ENCODE data around the gene AGBL4. TPM values are rescaled to one million over a fixed set of nuclear protein-coding genes. Genes with fewer than 3 reads are reported as not detected.

The AGBL4 gene
- total and polyA plus RNA-seq, 10 donors, result 0.05 to 1.8 (median 0.32) TPM; not detected in 1

- no peaks in the 10 kb centered on the region for H3K9me3 ChIP-seq
- H3K4me3 ChIP-seq, result no peak overlapping the region
- no peak for DNase-seq
- H3K4me1 ChIP-seq, result no peaks in the 10 kb centered on the region
- H3K27me3 ChIP-seq (replicated peaks in 1 of 7), result no peaks in the 10 kb centered on the region
- no peaks in the 10 kb centered on the region for H3K36me3 ChIP-seq
- TF ChIP-seq POLR2AphosphoS5 (IDR thresholded peaks at IDR 0.05) (no peak), POLR2A (IDR thresholded peaks at IDR 0.05) (no peak), CTCF (IDR thresholded peaks at IDR 0.05 in 8 of 11, conservative IDR thresholded peaks at IDR 0.05 in 3 of 11) (no peak)
- intact Hi-C loops (cut with DNase I; ENCODE audit: low total_unique reads), result no loop called here
- no peak overlapping the region for H3K27ac ChIP-seq
These were observed 1305.6 kb downstream of the AGBL4 start for GRCh38 chr1:48718116-48718630.

- DNase-seq, result no peak
- Histone ChIP-seq H3K4me1 (no peaks in the 10 kb centered on the region), H3K9me3 (no peaks in the 10 kb centered on the region), H3K4me3 (no peak overlapping the region), H3K36me3 (no peaks in the 10 kb centered on the region), H3K27ac (no peak overlapping the region), H3K27me3 (replicated peaks in 1 of 7) (no peaks in the 10 kb centered on the region)
- TF ChIP-seq CTCF (IDR thresholded peaks at IDR 0.05 in 8 of 11, conservative IDR thresholded peaks at IDR 0.05 in 3 of 11), result no peak
- TF ChIP-seq POLR2AphosphoS5 (IDR thresholded peaks at IDR 0.05), result no peak
- TF ChIP-seq POLR2A (IDR thresholded peaks at IDR 0.05), result no peak
- intact Hi-C loops (cut with DNase I; ENCODE audit: low total_unique reads), result no loop called here
- 92 to 100% (median 97%) methylated on average over 1 of the region's 1 CpG for WGBS, 5 donors
These were observed 1306.7 kb downstream of the AGBL4 start for GRCh38 chr1:48717082-48717481.

- no peak for DNase-seq
- Histone ChIP-seq H3K36me3 (no peaks in the 10 kb centered on the region), H3K27me3 (replicated peaks in 1 of 7) (no peaks in the 10 kb centered on the region), H3K27ac (no peak overlapping the region), H3K4me3 (no peak overlapping the region), H3K9me3 (no peaks in the 10 kb centered on the region), H3K4me1 (no peaks in the 10 kb centered on the region)
- WGBS, 5 donors, result 86 to 96% (median 91%) methylated on average over 5 of the region's 5 CpGs
- TF ChIP-seq CTCF (IDR thresholded peaks at IDR 0.05 in 8 of 11, conservative IDR thresholded peaks at IDR 0.05 in 3 of 11), result no peak
- intact Hi-C loops (cut with DNase I; ENCODE audit: low total_unique reads), result no loop called here
These were observed 1307.8 kb downstream of the AGBL4 start for GRCh38 chr1:48715921-48716320.

- Histone ChIP-seq H3K9me3 (no peaks in the 10 kb centered on the region), H3K36me3 (no peaks in the 10 kb centered on the region), H3K4me1 (no peaks in the 10 kb centered on the region), H3K27me3 (replicated peaks in 1 of 7) (no peaks in the 10 kb centered on the region), H3K27ac (no peak overlapping the region), H3K4me3 (no peak overlapping the region)
- no peak for TF ChIP-seq POLR2AphosphoS5 (IDR thresholded peaks at IDR 0.05)
- TF ChIP-seq POLR2A (IDR thresholded peaks at IDR 0.05), result no peak
- no peak for TF ChIP-seq CTCF (IDR thresholded peaks at IDR 0.05 in 8 of 11, conservative IDR thresholded peaks at IDR 0.05 in 3 of 11)
- intact Hi-C loops (cut with DNase I; ENCODE audit: low total_unique reads), result no loop called here
- 85 to 98% (median 95%) methylated on average over 2 of the region's 2 CpGs for WGBS, 5 donors
- no peak for DNase-seq
These were observed 1312.8 kb downstream of the AGBL4 start for GRCh38 chr1:48710915-48711314.
